GM19351 (cell line): ENCODE measurements around the gene SECISBP2L.
"Not testable (repeated sequence)": the region's sequence is repeated elsewhere in the genome, so short reads cannot be mapped to it uniquely, and the experiment has no call there.

Source experiments
- ATAC-seq: cut with Tn5 transposase; IDR thresholded peaks from one replicate; pipeline ENCODE4 v1.9.1; 2021; ENCODE audit warnings: mild to moderate bottlenecking, moderate library complexity; ENCODE audit not compliant: unreplicated experiment

SECISBP2L gene

GRCh38 chr15:49015896-49016295, 30.4 kb downstream of the SECISBP2L start:
- no peak for ATAC-seq

GRCh38 chr15:48999314-48999713, 46.9 kb downstream of the SECISBP2L start:
- ATAC-seq, result no peak

GRCh38 chr15:48996276-48996675, 50.0 kb downstream of the SECISBP2L start:
- ATAC-seq, result no peak

- no peak for ATAC-seq
These were observed 52.9 kb downstream of the SECISBP2L start for GRCh38 chr15:48993380-48993779.

- ATAC-seq, result peak; percentile 95
These were observed 53.7 kb downstream of the SECISBP2L start for GRCh38 chr15:48992545-48992944.

GRCh38 chr15:48992096-48992495, 54.1 kb downstream of the SECISBP2L start:
- ATAC-seq, result no peak

- no peak for ATAC-seq
These were observed 57.1 kb downstream of the SECISBP2L start for GRCh38 chr15:48989170-48989569.

- no peak for ATAC-seq
These were observed 59.1 kb downstream of the SECISBP2L start for GRCh38 chr15:48987142-48987541.

- ATAC-seq, result no peak
These were observed 60.0 kb downstream of the SECISBP2L start for GRCh38 chr15:48986240-48986639.

GRCh38 chr15:48985516-48985915, 60.7 kb downstream of the SECISBP2L start:
- ATAC-seq, result no peak

- ATAC-seq, result no peak
These were observed 61.4 kb downstream of the SECISBP2L start for GRCh38 chr15:48984811-48985352.

GRCh38 chr15:48984021-48984710, 62.1 kb downstream of the SECISBP2L start:
- no peak for ATAC-seq

- ATAC-seq, result no peak
These were observed 62.9 kb downstream of the SECISBP2L start for GRCh38 chr15:48983300-48983699.

GRCh38 chr15:48981941-48982340, 64.3 kb downstream of the SECISBP2L start:
- ATAC-seq, result no peak

GRCh38 chr15:48978638-48979037, 67.6 kb downstream of the SECISBP2L start:
- ATAC-seq, result no peak

- no peak for ATAC-seq
These were observed 69.7 kb downstream of the SECISBP2L start for GRCh38 chr15:48976444-48977088.

- ATAC-seq, result peak; percentile 97
These were observed 70.5 kb downstream of the SECISBP2L start for GRCh38 chr15:48975472-48976419.

GRCh38 chr15:48974882-48975281, 71.4 kb downstream of the SECISBP2L start:
- ATAC-seq, result no peak

GRCh38 chr15:48972750-48973503, 73.3 kb downstream of the SECISBP2L start:
- ATAC-seq, result no peak

- ATAC-seq, result not testable (repeated sequence)
These were observed 75.3 kb downstream of the SECISBP2L start for GRCh38 chr15:48970926-48971325.
